Activated CD4-positive, alpha-beta T cell treated with anti-CD3 and anti-CD28 coated beads, Interleukin-2, amount 50 U/mL, for 1 hour (primary cell): Measurements from ENCODE around the gene PRKCE.

ENCODE experiments used
- DNase-seq: peaks from one replicate; pipeline ENCODE4 v3.0.0-alpha.2; 2020

PRKCE gene

GRCh38 chr2:46116150-46116549, 464.7 kb downstream of the PRKCE start:
- no peak for DNase-seq

GRCh38 chr2:46116553-46116991, 465.1 kb downstream of the PRKCE start:
- no peak for DNase-seq

- DNase-seq: no peak
Observed at GRCh38 chr2:46117379-46117778, 465.9 kb downstream of the PRKCE start.

- DNase-seq: no peak
Observed at GRCh38 chr2:46117994-46118393, 466.5 kb downstream of the PRKCE start.

- DNase-seq: no peak
Observed at GRCh38 chr2:46118656-46119371, 467.3 kb downstream of the PRKCE start.

- DNase-seq: no peak
Observed at GRCh38 chr2:46119453-46119852, 468.0 kb downstream of the PRKCE start.

GRCh38 chr2:46120792-46121555, 469.5 kb downstream of the PRKCE start:
- no peak for DNase-seq

- no peak for DNase-seq
Observed at GRCh38 chr2:46122318-46122976, 471.0 kb downstream of the PRKCE start.

GRCh38 chr2:46123013-46123412, 471.5 kb downstream of the PRKCE start:
- DNase-seq: no peak

- no peak for DNase-seq
Observed at GRCh38 chr2:46125798-46126197, 474.3 kb downstream of the PRKCE start.

GRCh38 chr2:46126571-46126970, 475.1 kb downstream of the PRKCE start:
- no peak for DNase-seq

GRCh38 chr2:46127176-46127575, 475.7 kb downstream of the PRKCE start:
- DNase-seq: no peak

GRCh38 chr2:46130511-46130910, 479.0 kb downstream of the PRKCE start:
- DNase-seq: no peak

- DNase-seq: no peak
Observed at GRCh38 chr2:46132996-46133395, 481.5 kb downstream of the PRKCE start.

- DNase-seq: no peak
Observed at GRCh38 chr2:46134531-46135227, 483.2 kb downstream of the PRKCE start.

GRCh38 chr2:46135228-46135855, 483.9 kb downstream of the PRKCE start:
- no peak for DNase-seq

GRCh38 chr2:46135958-46136357, 484.5 kb downstream of the PRKCE start:
- no peak for DNase-seq

- no peak for DNase-seq
Observed at GRCh38 chr2:46136481-46136880, 485.0 kb downstream of the PRKCE start.

- no peak for DNase-seq
Observed at GRCh38 chr2:46136953-46137352, 485.5 kb downstream of the PRKCE start.

GRCh38 chr2:46142546-46143428, 491.3 kb downstream of the PRKCE start:
- DNase-seq: no peak

GRCh38 chr2:46143429-46144132, 492.1 kb downstream of the PRKCE start:
- no peak for DNase-seq
